Ovary (tissue), 3 donors: Measurements from ENCODE around the gene F13A1.

Experiments
- EP300 ChIP-seq: sonication (generic); formaldehyde crosslinking; IDR thresholded peaks from one replicate; pipeline ENCODE4 v1.6.1; 2017; ENCODE audit warnings: antibody characterized with exemption
- TF ChIP-seq, protein P1 (sequence below), 3 donors: fragments of 450-650 bp in 2 of 3; fragments of 200-600 bp in 1 of 3; IDR thresholded peaks; one replicate each; pipeline versions ENCODE4 v1.5.1 to v1.8.0; 2016 to 2022; ENCODE audit warnings: antibody characterized with exemption in 3 of 3, mild to moderate bottlenecking in 1 of 3
- donor health status: DM: no; HTN: no; CAD: no.

DNA sequence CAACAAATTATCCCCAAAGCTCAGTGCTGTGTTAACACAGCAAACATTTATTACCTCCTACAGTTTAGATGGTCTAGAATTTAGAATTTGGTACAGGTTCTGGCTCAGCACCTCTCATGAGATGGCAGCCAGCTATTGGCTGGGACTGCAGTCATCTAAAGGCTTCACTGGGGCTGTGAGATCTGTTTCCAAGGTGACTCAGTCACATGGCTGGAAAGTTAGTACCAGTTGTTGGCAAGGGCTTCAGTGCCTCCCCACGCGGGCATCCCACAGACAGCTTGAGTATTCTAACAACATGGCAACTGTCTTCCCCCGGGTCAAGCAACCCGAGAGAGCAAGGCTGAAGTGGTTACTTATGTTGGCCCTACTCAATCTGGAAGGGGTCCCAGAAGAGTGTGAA, 44.8 kb upstream of the F13A1 start:
- TF ChIP-seq, protein P1, sequence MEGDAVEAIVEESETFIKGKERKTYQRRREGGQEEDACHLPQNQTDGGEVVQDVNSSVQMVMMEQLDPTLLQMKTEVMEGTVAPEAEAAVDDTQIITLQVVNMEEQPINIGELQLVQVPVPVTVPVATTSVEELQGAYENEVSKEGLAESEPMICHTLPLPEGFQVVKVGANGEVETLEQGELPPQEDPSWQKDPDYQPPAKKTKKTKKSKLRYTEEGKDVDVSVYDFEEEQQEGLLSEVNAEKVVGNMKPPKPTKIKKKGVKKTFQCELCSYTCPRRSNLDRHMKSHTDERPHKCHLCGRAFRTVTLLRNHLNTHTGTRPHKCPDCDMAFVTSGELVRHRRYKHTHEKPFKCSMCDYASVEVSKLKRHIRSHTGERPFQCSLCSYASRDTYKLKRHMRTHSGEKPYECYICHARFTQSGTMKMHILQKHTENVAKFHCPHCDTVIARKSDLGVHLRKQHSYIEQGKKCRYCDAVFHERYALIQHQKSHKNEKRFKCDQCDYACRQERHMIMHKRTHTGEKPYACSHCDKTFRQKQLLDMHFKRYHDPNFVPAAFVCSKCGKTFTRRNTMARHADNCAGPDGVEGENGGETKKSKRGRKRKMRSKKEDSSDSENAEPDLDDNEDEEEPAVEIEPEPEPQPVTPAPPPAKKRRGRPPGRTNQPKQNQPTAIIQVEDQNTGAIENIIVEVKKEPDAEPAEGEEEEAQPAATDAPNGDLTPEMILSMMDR (IDR thresholded peaks at IDR 0.05), result no peak
- TF ChIP-seq EP300, result no peak
